Fibroblast of pulmonary artery (primary cell): Measurements from ENCODE around the gene ARTN.

Source experiments
- DNase-seq: peaks from one replicate; pipeline ENCODE4 v3.0.0-alpha.2; 2010; ENCODE audit warnings: low read depth
- H3K4me3 ChIP-seq: replicated peaks from 2 replicates; pipeline ENCODE4 v1.5.1; 2011; ENCODE audit warnings: low read depth, mild to moderate bottlenecking, control low read depth, low read length, moderate library complexity
- CTCF ChIP-seq: IDR thresholded peaks from 2 replicates; pipeline ENCODE4 v1.5.1; 2011; ENCODE audit warnings: mild to moderate bottlenecking, control low read depth, low read length, inconsistent platforms; ENCODE audit errors: missing control alignments

ARTN gene

GRCh38 chr1:43924516-43924915, 9.1 kb upstream of the ARTN start:
- H3K4me3 ChIP-seq = no peak overlapping the region
- no peak for TF ChIP-seq CTCF

GRCh38 chr1:43925846-43926245, 7.8 kb upstream of the ARTN start:
- H3K4me3 ChIP-seq = no peak overlapping the region
- TF ChIP-seq CTCF = no peak
- no peak for DNase-seq

More at GRCh38 chr1:43924516-43924915, 9.1 kb upstream of the ARTN start:
- no peak for DNase-seq

GRCh38 chr1:43930168-43930948, 3.2 kb upstream of the ARTN start:
- TF ChIP-seq CTCF = peak; percentile 35
- no peak for DNase-seq
- H3K4me3 ChIP-seq = no peak overlapping the region

- TF ChIP-seq CTCF = no peak
- no peak for DNase-seq
- H3K4me3 ChIP-seq = no peak overlapping the region
Observed at GRCh38 chr1:43930949-43931275, 2.7 kb upstream of the ARTN start.

GRCh38 chr1:43931711-43932660, 1.6 kb upstream of the ARTN start:
- H3K4me3 ChIP-seq = no peak overlapping the region
- no peak for DNase-seq
- no peak for TF ChIP-seq CTCF

GRCh38 chr1:43932786-43933385, 715 bp upstream of the ARTN start:
- peak; percentile 28 for DNase-seq

More at GRCh38 chr1:43932786-43933385, 715 bp upstream of the ARTN start:
- peak overlapping the region; percentile 38 for H3K4me3 ChIP-seq
- TF ChIP-seq CTCF = no peak
